Left ventricle myocardium inferior (tissue), 1 donor: ENCODE results near the gene GNAQ. TPM values are rescaled to one million over a fixed set of nuclear protein-coding genes. Genes with fewer than 3 reads are reported as not detected.

Experiments
- DNase-seq: peaks from one replicate; pipeline ENCODE4 v3.0.0-alpha.2; 2020
- H3K27ac ChIP-seq: fragments of 200-600 bp; replicated peaks from 2 replicates; pipeline ENCODE4 v1.8.0; 2021
- H3K27me3 ChIP-seq: fragments of 200-600 bp; 2 replicates; pipeline ENCODE4 v1.8.0; 2021; ENCODE audit warnings: low read depth
- H3K36me3 ChIP-seq: fragments of 200-600 bp; 2 replicates; pipeline ENCODE4 v1.8.0; 2021
- H3K4me1 ChIP-seq: fragments of 200-600 bp; 2 replicates; pipeline ENCODE4 v1.8.0; 2021
- H3K4me3 ChIP-seq: fragments of 200-600 bp; 2 replicates; pipeline ENCODE4 v1.8.0; 2021; ENCODE audit warnings: mild to moderate bottlenecking, moderate library complexity
- H3K9me3 ChIP-seq: fragments of 200-600 bp; replicated peaks from 2 replicates; pipeline ENCODE4 v1.8.0; 2021
- intact Hi-C: fragments of 100-400 bp; cut with micrococcal nuclease; formaldehyde crosslinking; loops from one replicate; pipeline ENCODE4 v1.11.0; 2022
- long read RNA-seq: library from polyadenylated mRNA; unstranded; transcript quantifications from one replicate; pipeline ENCODE4 v2.0.0, GENCODE V29; 2021
- total RNA-seq: library from RNA; stranded (reverse); fragmentation: NEBNext Ultra II Directional; extraction: Animal tissue kit (Norgen Biotek cat#: 25700); gene quantifications from one replicate; pipeline ENCODE4 v1.2.1, GENCODE V29; 2021
- TF ChIP-seq, protein P1 (sequence below): fragments of 200-600 bp; IDR thresholded peaks from 2 replicates; pipeline ENCODE4 v1.8.0; 2021; ENCODE audit warnings: antibody characterized with exemption, mild to moderate bottlenecking, borderline replicate concordance
- donor health status: DM: no; HTN: yes; CAD: no; lungs with severe emphysema.

GNAQ gene
- 15.2 TPM for total RNA-seq
- long read RNA-seq, full-length matches to known transcripts = 11 of 18 reads
- long read RNA-seq, partial matches to known transcripts = 0 of 18 reads
- long read RNA-seq, other reads (novel, unspliced or antisense) = 7 of 18 reads

DNA sequence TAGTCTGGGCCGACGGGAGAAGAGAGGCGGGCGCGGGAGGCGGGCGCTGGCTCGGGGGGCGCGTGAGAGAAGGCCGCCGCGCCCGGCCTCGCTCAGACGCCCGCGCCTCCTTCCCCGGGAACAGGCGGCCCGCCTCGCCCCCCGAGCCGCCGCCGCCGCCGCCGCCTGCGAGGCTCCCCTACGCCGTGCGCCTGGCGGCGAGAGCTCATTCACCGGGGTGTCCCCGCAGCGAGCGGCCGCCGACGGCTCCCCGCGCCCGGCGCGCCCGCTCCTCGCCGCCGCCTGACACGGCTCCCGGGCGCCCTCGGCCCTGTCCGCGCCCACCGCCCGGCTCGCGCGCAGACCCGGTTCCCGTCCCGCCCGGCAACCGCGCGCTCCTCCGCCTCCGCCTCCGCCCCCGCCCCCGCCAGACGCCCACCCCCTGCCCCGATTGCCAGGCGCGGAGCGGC is at the start of gene GNAQ:
Gene GNAQ (minus strand): TSS at position 368 of the 449 bp plus-strand sequence. CDS start 576 bp downstream, outside the sequence.
- Histone ChIP-seq H3K27ac (peak within 1 kb of the TSS; percentile 96), H3K27me3 (peaks cover 13% of the 10 kb centered on the region), H3K9me3 (no peaks in the 10 kb centered on the region), H3K4me3 (peak within 1 kb of the TSS; percentile 74), H3K36me3 (no peaks in the 10 kb centered on the region), H3K4me1 (peaks cover 66% of the 10 kb centered on the region)
- TF ChIP-seq, protein P1, sequence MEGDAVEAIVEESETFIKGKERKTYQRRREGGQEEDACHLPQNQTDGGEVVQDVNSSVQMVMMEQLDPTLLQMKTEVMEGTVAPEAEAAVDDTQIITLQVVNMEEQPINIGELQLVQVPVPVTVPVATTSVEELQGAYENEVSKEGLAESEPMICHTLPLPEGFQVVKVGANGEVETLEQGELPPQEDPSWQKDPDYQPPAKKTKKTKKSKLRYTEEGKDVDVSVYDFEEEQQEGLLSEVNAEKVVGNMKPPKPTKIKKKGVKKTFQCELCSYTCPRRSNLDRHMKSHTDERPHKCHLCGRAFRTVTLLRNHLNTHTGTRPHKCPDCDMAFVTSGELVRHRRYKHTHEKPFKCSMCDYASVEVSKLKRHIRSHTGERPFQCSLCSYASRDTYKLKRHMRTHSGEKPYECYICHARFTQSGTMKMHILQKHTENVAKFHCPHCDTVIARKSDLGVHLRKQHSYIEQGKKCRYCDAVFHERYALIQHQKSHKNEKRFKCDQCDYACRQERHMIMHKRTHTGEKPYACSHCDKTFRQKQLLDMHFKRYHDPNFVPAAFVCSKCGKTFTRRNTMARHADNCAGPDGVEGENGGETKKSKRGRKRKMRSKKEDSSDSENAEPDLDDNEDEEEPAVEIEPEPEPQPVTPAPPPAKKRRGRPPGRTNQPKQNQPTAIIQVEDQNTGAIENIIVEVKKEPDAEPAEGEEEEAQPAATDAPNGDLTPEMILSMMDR = no peak
- DNase-seq = peak; percentile 33
- intact Hi-C loops = loop anchor here (10.0 kb wide), 1 partner anchor 57 kb away; no protein-coding TSS in a partner anchor

DNA sequence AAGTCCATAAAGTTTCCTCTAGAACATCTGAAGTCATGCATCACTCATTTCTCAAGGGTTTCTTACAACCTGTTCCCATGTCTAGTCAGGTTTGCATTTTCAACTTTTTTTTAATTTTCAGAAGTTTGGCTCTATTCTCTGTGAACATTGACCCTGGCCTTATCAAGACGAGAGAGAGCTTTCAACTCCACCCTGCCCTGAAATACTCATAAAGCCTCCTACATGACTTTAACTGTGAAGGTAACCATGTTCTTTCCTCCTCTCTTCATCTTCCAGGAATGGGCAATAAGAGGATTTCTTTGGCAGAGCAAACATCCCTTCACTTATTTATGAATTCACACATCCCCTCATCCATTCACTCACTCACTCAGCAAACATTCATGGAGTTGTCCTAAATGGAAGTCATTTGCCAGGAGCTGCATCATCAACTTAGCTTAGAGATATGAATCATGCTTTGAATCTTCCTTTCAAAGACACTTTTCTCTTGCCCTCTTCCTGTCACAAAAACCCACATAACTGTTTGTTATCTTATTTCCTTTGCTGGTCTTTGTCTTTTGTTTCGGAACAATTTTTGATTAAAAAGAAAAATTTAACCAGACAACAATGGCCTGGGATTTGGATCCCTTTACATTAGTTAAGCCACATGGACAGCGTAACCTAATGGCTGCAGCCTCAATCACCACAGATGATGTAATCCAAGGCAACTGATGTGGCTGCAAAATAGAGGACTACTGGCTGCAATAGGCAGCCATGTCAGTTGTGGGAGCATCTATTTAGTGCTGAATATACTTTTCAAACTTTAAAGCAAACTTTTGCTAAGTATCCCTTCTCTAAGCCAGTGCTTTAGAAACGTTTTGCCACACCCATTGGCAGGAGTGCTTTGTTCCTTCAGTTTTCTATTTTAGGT is 43.0 kb upstream of the GNAQ start:
- DNase-seq = no peak
- H3K4me1 ChIP-seq = no peaks in the 10 kb centered on the region
- intact Hi-C loops = no loop called here
- no peak overlapping the region for H3K27ac ChIP-seq
- H3K9me3 ChIP-seq = peaks cover 14% of the 10 kb centered on the region
- no peaks in the 10 kb centered on the region for H3K36me3 ChIP-seq
- no peak overlapping the region for H3K4me3 ChIP-seq
- H3K27me3 ChIP-seq = no peaks in the 10 kb centered on the region
- TF ChIP-seq, protein P1 = no peak

DNA sequence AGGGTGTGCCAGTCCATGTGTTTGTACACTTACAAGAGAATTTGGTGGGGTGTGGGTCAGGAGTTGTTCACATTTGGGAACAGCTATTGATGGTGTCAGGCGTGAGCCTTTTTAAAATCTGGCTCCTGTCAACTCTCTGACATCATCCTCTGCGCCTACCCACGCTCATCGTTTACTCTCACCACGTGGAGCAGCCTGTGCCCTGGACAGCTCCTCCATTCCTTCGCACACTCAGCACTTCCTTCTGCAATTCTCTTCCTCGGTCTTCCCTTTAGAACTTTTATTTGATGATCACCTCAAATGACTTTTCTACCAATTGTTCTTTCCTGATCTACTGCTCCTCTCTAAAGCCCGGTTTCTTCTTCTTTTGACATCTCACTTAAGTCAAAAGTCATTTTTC is 42.1 kb upstream of the GNAQ start:
- H3K9me3 ChIP-seq = peaks cover 5% of the 10 kb centered on the region
- no peak for DNase-seq

DNA sequence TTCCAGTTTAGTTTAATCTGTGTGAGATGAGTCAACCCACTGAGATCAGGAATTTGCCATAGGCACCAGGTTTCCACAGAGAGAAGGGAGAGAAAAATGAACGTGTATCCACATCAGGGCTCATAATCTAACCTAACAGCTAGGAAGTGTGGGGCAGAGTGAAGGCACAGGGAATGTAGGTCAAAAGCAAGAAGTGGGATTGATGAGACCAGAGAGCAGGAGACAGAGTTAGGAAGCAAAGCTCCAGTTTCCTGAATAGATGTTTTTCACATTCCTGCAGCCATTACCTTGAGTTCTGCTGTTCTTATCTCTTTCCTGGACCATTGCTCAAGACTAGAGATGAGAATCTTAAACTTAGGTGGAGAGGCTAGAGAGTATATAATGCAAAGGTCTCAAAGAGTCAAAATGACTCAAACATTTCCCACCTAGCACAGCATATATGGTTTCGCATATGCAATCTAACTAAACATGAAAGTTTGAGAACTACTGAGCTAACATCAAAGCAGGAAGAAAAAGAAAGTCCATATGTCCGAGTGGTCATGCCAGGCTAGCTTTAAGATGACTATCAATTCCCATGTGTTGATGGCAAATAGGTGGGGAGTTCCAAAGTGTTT is 41.1 kb upstream of the GNAQ start:
- no peak for DNase-seq
- Histone ChIP-seq H3K27ac (no peak overlapping the region), H3K27me3 (no peaks in the 10 kb centered on the region), H3K4me1 (no peaks in the 10 kb centered on the region), H3K4me3 (no peak overlapping the region), H3K36me3 (no peaks in the 10 kb centered on the region), H3K9me3 (no peaks in the 10 kb centered on the region)
- TF ChIP-seq, protein P1 = no peak
- intact Hi-C loops = no loop called here

More for the DNA sequence above, 42.1 kb upstream of the GNAQ start:
- H3K4me1 ChIP-seq = no peaks in the 10 kb centered on the region
- H3K4me3 ChIP-seq = no peak overlapping the region
- H3K36me3 ChIP-seq = no peaks in the 10 kb centered on the region
- H3K27ac ChIP-seq = no peak overlapping the region
- intact Hi-C loops = no loop called here
- TF ChIP-seq, protein P1 = no peak
- no peaks in the 10 kb centered on the region for H3K27me3 ChIP-seq

DNA sequence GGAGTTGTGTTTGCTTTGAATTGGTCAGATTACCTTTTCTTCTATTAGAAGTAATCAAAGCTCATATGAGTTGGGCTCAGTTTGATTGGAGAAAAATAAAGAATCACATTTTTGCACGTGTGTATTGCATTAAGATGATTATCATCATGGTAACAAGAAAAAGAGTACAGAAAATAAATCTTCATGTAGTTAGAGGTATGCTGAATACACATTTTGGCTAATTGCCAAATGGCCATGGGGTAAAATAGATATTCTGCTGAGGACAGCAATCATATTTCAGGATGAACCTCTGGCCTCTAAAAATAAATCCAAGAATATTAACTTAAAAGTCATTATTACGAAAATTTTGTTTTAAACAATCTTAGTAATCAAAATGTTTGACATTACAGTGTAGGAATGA is 38.9 kb upstream of the GNAQ start:
- Histone ChIP-seq H3K27ac (no peak overlapping the region), H3K27me3 (no peaks in the 10 kb centered on the region), H3K36me3 (no peaks in the 10 kb centered on the region), H3K9me3 (no peaks in the 10 kb centered on the region), H3K4me3 (no peak overlapping the region), H3K4me1 (no peaks in the 10 kb centered on the region)
- no peak for DNase-seq
- intact Hi-C loops = no loop called here
- TF ChIP-seq, protein P1 = no peak
